Esophagus squamous epithelium (tissue), 4 donors: ENCODE measurements around the gene KCNK5.

ENCODE experiments used
- CTCF ChIP-seq, 6 experiments: fragments of 450-650 bp in 4 of 6; fragments of 200-600 bp in 2 of 6; sonication (generic) in 2 of 6; IDR thresholded peaks; one replicate each; pipeline ENCODE4 v1.5.1; 2016 to 2019; ENCODE audit warnings: antibody characterized with exemption in 6 of 6, mild to moderate bottlenecking in 4 of 6, moderate library complexity in 4 of 6
- POLR2A ChIP-seq, 4 donors: fragments of 450-650 bp; IDR thresholded peaks; one replicate each; pipeline ENCODE4 v1.6.1; 2017; ENCODE audit warnings: antibody characterized with exemption in 4 of 4, mild to moderate bottlenecking in 4 of 4, moderate library complexity in 3 of 4

GRCh38 chr6:39190545-39191235 is 38.6 kb downstream of the KCNK5 start:
- TF ChIP-seq CTCF (IDR thresholded peaks at IDR 0.05) = no peak
- no peak for TF ChIP-seq POLR2A (IDR thresholded peaks at IDR 0.05)
